ENCODE results near the gene CAMTA1. TPM values are rescaled to one million over a fixed set of nuclear protein-coding genes. Genes with fewer than 3 reads are reported as not detected.

CAMTA1 gene
- total RNA-seq, 2 donors from 2014 or later: 109 to 128 TPM

GRCh38 chr1:7000720-7001119, 215.5 kb downstream of the CAMTA1 start:
- DNase-seq (no peak), ATAC-seq (no peak)
- intact Hi-C loops (cut with DNase I): no loop called here

GRCh38 chr1:7002728-7003127, 217.5 kb downstream of the CAMTA1 start:
- intact Hi-C loops (cut with DNase I): no loop called here
- ATAC-seq (no peak), DNase-seq (no peak)

GRCh38 chr1:7003676-7004075, 218.4 kb downstream of the CAMTA1 start:
- intact Hi-C loops (cut with DNase I): no loop called here
- no peak for ATAC-seq
- no peak for DNase-seq

- ATAC-seq (no peak), DNase-seq (no peak)
- intact Hi-C loops (cut with DNase I): no loop called here
These were observed 218.9 kb downstream of the CAMTA1 start for GRCh38 chr1:7004181-7004580.

- intact Hi-C loops (cut with DNase I): no loop called here
- ATAC-seq: no peak
These were observed 220.5 kb downstream of the CAMTA1 start for GRCh38 chr1:7005762-7006161.

GRCh38 chr1:7006996-7007871, 222.0 kb downstream of the CAMTA1 start:
- intact Hi-C loops (cut with DNase I): no loop called here
- ATAC-seq: no peak
- no peak for DNase-seq

More at GRCh38 chr1:7005762-7006161, 220.5 kb downstream of the CAMTA1 start:
- DNase-seq: no peak

GRCh38 chr1:7007902-7008301, 222.6 kb downstream of the CAMTA1 start:
- ATAC-seq: no peak
- intact Hi-C loops (cut with DNase I): no loop called here
- DNase-seq: no peak

- intact Hi-C loops (cut with DNase I): no loop called here
- DNase-seq (no peak), ATAC-seq (no peak)
These were observed 223.1 kb downstream of the CAMTA1 start for GRCh38 chr1:7008331-7008730.

GRCh38 chr1:7008975-7009740, 223.9 kb downstream of the CAMTA1 start:
- DNase-seq (no peak), ATAC-seq (no peak)
- intact Hi-C loops (cut with DNase I): no loop called here

- ATAC-seq (no peak), DNase-seq (no peak)
- intact Hi-C loops (cut with DNase I): no loop called here
These were observed 224.7 kb downstream of the CAMTA1 start for GRCh38 chr1:7009741-7010525.

GRCh38 chr1:7010534-7011200, 225.4 kb downstream of the CAMTA1 start:
- DNase-seq (no peak), ATAC-seq (no peak)
- intact Hi-C loops (cut with DNase I): no loop called here

GRCh38 chr1:7011826-7012225, 226.6 kb downstream of the CAMTA1 start:
- intact Hi-C loops (cut with DNase I): no loop called here
- ATAC-seq (no peak), DNase-seq (no peak)

- ATAC-seq (peak in 1 of 2 donors; percentile 8), DNase-seq (no peak)
- intact Hi-C loops (cut with DNase I): no loop called here
These were observed 227.2 kb downstream of the CAMTA1 start for GRCh38 chr1:7012461-7012924.

GRCh38 chr1:7013833-7014639, 228.8 kb downstream of the CAMTA1 start:
- intact Hi-C loops (cut with DNase I): no loop called here
- ATAC-seq: peak; percentile 87 to 94
- peak; percentile 31 for DNase-seq

- no peak for DNase-seq
- intact Hi-C loops (cut with DNase I): no loop called here
These were observed 229.3 kb downstream of the CAMTA1 start for GRCh38 chr1:7014640-7014930.

GRCh38 chr1:7015022-7015421, 229.8 kb downstream of the CAMTA1 start:
- intact Hi-C loops (cut with DNase I): no loop called here
- ATAC-seq: no peak
- no peak for DNase-seq

More at GRCh38 chr1:7014640-7014930, 229.3 kb downstream of the CAMTA1 start:
- peak in 1 of 2 donors; percentile 7 for ATAC-seq

- intact Hi-C loops (cut with DNase I): no loop called here
- DNase-seq (no peak), ATAC-seq (no peak)
These were observed 233.1 kb downstream of the CAMTA1 start for GRCh38 chr1:7018351-7018750.

GRCh38 chr1:7018826-7019225, 233.6 kb downstream of the CAMTA1 start:
- intact Hi-C loops (cut with DNase I): no loop called here
- no peak for ATAC-seq
- DNase-seq: no peak
